Ishikawa (cell line): ENCODE results near the gene NPAS3.

ENCODE experiments used
- CREB1 ChIP-seq: IDR thresholded peaks from 2 replicates; pipeline ENCODE4 v1.6.1; 2012; ENCODE audit warnings: low read depth
- EGR1 ChIP-seq: IDR thresholded peaks from 2 replicates; pipeline ENCODE4 v1.6.1; 2012
- EP300 ChIP-seq: IDR thresholded peaks from 2 replicates; pipeline ENCODE4 v1.6.1; 2012; ENCODE audit warnings: borderline replicate concordance
- FOXM1 ChIP-seq: IDR thresholded peaks from 2 replicates; pipeline ENCODE4 v1.6.1; 2012; ENCODE audit warnings: low read depth, borderline replicate concordance
- NFIC ChIP-seq: IDR thresholded peaks from 2 replicates; pipeline ENCODE4 v1.6.1; 2012
- RAD21 ChIP-seq: IDR thresholded peaks from 2 replicates; pipeline ENCODE4 v1.6.1; 2012; ENCODE audit warnings: low read depth
- REST ChIP-seq: IDR thresholded peaks from 2 replicates; pipeline ENCODE4 v1.6.1; 2012; ENCODE audit warnings: low read depth, mild to moderate bottlenecking
- TEAD4 ChIP-seq: IDR thresholded peaks from 2 replicates; pipeline ENCODE4 v1.6.1; 2012
- USF1 ChIP-seq: IDR thresholded peaks from 2 replicates; pipeline ENCODE4 v1.6.1; 2012
- TF ChIP-seq, protein P1 (sequence below): IDR thresholded peaks from 2 replicates; pipeline ENCODE4 v1.6.1; 2012

DNA sequence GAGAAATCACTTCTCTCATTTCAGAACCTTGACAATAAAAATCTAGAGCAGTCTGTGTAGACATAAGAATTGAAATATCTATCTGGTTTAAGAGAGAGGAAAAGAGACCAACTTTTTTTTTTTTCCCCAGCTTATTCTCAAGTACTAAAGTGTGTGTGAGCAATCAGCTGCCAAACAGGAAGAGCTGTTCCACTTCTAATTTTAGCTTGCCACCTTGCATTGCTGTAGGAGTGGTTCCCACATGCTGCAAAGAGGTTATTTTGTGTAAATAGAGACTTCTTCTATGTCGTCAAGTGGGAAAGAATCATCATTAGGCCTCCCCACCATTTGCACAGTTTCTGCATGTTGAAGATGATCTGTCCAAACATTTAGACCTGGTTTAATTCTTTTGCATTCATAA, 142.6 kb downstream of the NPAS3 start:
- TF ChIP-seq EP300: no peak
- TF ChIP-seq, protein P1, sequence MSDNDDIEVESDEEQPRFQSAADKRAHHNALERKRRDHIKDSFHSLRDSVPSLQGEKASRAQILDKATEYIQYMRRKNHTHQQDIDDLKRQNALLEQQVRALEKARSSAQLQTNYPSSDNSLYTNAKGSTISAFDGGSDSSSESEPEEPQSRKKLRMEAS: no peak
- no peak for TF ChIP-seq TEAD4
- no peak for TF ChIP-seq FOXM1
- no peak for TF ChIP-seq USF1
- TF ChIP-seq REST: no peak
- no peak for TF ChIP-seq NFIC
- no peak for TF ChIP-seq CREB1
- no peak for TF ChIP-seq EGR1
- no peak for TF ChIP-seq RAD21
